ENCODE measurements around the gene OR7G2. TPM values are rescaled to one million over a fixed set of nuclear protein-coding genes. Genes with fewer than 3 reads are reported as not detected.

Gene OR7G2
- total and polyA plus RNA-seq, 9 of the 15 experiments (the other 6 are each of a cell fraction or from before 2014, with no cell fraction given) = 0.20 TPM; not detected in 8

GRCh38 chr19:9075064-9075949, 32.0 kb downstream of the OR7G2 start (continued):
- TF ChIP-seq SAP30 (IDR thresholded peaks at IDR 0.05; ENCODE audit: borderline replicate concordance, insufficient read depth, low read depth, low read length, poor library complexity, severe bottlenecking) (no peak), ARID3A (IDR thresholded peaks at IDR 0.05; ENCODE audit: borderline replicate concordance, low read depth, low read length) (0 out of 2 replicates have a peak, but pooled peaks have one; percentile 28), SIN3B (IDR thresholded peaks at IDR 0.05; ENCODE audit: low read depth) (no peak), MYBL2 (IDR thresholded peaks at IDR 0.05; ENCODE audit: low read depth) (no peak), MYBL2 (CRISPR knock-in tag; IDR thresholded peaks at IDR 0.05; ENCODE audit: borderline replicate concordance) (no peak), PHF21A (IDR thresholded peaks at IDR 0.05; ENCODE audit: borderline replicate concordance, low read depth) (no peak), SMAD2 (IDR thresholded peaks at IDR 0.05; ENCODE audit: low read depth, low read length) (no peak), ASH1L (IDR thresholded peaks at IDR 0.05; ENCODE audit: borderline replicate concordance, low read depth, partially characterized antibody) (no peak), OTX1 (CRISPR knock-in tag; IDR thresholded peaks at IDR 0.05) (no peak), RHOXF2B (CRISPR knock-in tag; conservative IDR thresholded peaks at IDR 0.05) (no peak), ZNF274 (IDR thresholded peaks at IDR 0.05; ENCODE audit: borderline replicate concordance, low read depth, low read length) (no peak), POLR3G (IDR thresholded peaks at IDR 0.05; ENCODE audit: extremely low read depth, insufficient read length, insufficient replicate concordance) (no peak), NCOA4 (IDR thresholded peaks at IDR 0.05; ENCODE audit: partially characterized antibody) (no peak), FOXO4 (CRISPR knock-in tag; IDR thresholded peaks at IDR 0.05) (no peak), C11orf30 (IDR thresholded peaks at IDR 0.05; ENCODE audit: low read depth) (peak; percentile 55), ZNF561 (CRISPR knock-in tag; conservative IDR thresholded peaks at IDR 0.05) (no peak), GTF2A2 (tag; IDR thresholded peaks at IDR 0.05) (no peak), UBTF (IDR thresholded peaks at IDR 0.05; ENCODE audit: borderline replicate concordance in 1 of 2, low read depth in 2 of 2, low read length in 2 of 2) (peak in 1 of 2 experiments; percentile 57; a peak in 1 of 4 replicates), RFX1 (IDR thresholded peaks at IDR 0.05) (no peak), ZNF212 (CRISPR knock-in tag; IDR thresholded peaks at IDR 0.05) (no peak), THRB (CRISPR knock-in tag; conservative IDR thresholded peaks at IDR 0.05) (no peak)

Measured in K562 (cell line).